ENCODE measurements around the gene CHL1. TPM values are rescaled to one million over a fixed set of nuclear protein-coding genes. Genes with fewer than 3 reads are reported as not detected.

Gene CHL1
- total RNA-seq, 1 experiment from 2014 or later: not detected

DNA sequence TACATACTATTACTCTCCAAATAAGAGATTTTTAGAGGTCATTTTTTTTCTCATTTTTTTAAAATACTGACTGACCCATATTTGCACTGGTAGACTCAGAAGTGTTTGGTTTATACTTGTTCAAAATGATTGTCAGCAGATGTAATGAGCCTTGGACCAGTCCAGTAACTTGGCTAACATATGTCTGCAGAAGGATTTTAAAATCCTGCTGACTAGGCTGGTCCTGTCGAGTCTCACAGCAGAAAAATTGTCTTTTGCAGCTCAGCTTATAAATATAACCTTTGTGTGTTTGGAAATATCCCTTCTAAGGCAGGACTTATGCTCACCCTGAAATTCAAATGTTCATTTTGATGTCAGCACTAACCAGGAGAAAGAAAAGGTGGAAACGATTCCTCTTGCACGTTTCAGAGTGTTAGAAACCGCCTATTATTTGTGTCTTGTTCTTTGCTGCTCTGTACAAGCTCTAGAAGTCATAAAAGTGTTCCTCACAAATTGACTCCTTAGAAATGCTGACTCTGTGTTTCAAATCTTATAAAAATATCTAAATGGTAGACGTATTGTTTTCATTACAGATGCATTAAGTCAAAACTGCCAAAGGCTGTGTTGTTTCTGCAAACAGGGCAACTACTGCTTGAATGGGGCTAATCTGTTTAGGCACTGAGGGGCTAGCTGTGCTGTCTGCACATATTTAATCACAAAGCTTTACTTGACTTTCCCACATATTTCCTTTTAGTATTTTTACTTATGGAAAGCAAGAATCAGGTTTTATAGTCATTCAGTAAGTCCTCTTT is 95.3 kb downstream of the CHL1 start:
- no peaks in the 10 kb centered on the region for H4K20me1 ChIP-seq (ENCODE audit: insufficient read depth)
- no peak for TF ChIP-seq EZH2 (IDR thresholded peaks at IDR 0.05; ENCODE audit: low read depth)
- TF ChIP-seq, protein P1, sequence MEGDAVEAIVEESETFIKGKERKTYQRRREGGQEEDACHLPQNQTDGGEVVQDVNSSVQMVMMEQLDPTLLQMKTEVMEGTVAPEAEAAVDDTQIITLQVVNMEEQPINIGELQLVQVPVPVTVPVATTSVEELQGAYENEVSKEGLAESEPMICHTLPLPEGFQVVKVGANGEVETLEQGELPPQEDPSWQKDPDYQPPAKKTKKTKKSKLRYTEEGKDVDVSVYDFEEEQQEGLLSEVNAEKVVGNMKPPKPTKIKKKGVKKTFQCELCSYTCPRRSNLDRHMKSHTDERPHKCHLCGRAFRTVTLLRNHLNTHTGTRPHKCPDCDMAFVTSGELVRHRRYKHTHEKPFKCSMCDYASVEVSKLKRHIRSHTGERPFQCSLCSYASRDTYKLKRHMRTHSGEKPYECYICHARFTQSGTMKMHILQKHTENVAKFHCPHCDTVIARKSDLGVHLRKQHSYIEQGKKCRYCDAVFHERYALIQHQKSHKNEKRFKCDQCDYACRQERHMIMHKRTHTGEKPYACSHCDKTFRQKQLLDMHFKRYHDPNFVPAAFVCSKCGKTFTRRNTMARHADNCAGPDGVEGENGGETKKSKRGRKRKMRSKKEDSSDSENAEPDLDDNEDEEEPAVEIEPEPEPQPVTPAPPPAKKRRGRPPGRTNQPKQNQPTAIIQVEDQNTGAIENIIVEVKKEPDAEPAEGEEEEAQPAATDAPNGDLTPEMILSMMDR (conservative IDR thresholded peaks at IDR 0.05): no peak
- no peak for DNase-seq
- H3K4me2 ChIP-seq: no peak overlapping the region
- H3K4me1 ChIP-seq (replicated peaks; ENCODE audit: insufficient read depth): no peaks in the 10 kb centered on the region
- no peaks in the 10 kb centered on the region for H3K27me3 ChIP-seq (ENCODE audit: insufficient read depth, low read depth)
- no peaks in the 10 kb centered on the region for H3K36me3 ChIP-seq (ENCODE audit: low read depth)
- no peaks in the 10 kb centered on the region for H3K79me2 ChIP-seq (ENCODE audit: low read depth)
- no peaks in the 10 kb centered on the region for H3F3A ChIP-seq (ENCODE audit: insufficient read depth, low read depth)
- no peaks in the 10 kb centered on the region for H3K9me3 ChIP-seq (ENCODE audit: insufficient read depth, low read depth)
- ChIA-PET POLR2A (ENCODE audit: unreplicated experiment) (no interaction called here), CTCF (no interaction called here)
- H3K9me2 ChIP-seq (ENCODE audit: insufficient read depth): no peaks in the 10 kb centered on the region
- intact Hi-C loops (cut with micrococcal nuclease; ENCODE audit: unreplicated experiment): no loop called here
- H3K27ac ChIP-seq: no peak overlapping the region
- BruUV-seq (replicated peaks): no TSS peak
- H2AFZ ChIP-seq: no peak overlapping the region
- no peak overlapping the region for H3K4me3 ChIP-seq

DNA sequence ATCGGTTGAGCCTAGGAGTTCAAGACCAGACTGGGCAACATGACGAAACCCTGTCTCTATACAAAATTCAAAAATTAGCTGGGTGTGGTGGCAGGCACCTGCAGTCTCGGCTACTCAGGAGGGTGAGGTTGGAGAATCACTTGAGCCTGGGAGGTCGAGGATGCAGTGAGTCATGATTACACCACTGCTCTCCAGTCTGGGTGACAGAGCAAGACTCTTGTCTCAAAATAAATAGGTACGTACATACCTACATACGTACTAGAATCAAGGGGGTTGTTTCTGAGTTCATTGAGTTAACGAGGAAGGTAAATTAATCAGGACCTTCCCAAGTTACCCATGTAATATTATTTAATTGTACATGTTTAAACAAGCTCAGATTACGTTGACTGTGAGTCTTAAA is 97.5 kb downstream of the CHL1 start:
- no TSS peak for BruUV-seq (replicated peaks)
- peak in 1 of 2 experiments; percentile 43 for DNase-seq
- no peak overlapping the region for H2AFZ ChIP-seq
- no peaks in the 10 kb centered on the region for H3K27me3 ChIP-seq (ENCODE audit: insufficient read depth, low read depth)
- H3K4me2 ChIP-seq: no peak overlapping the region
- H3K79me2 ChIP-seq (ENCODE audit: low read depth): no peaks in the 10 kb centered on the region
- TF ChIP-seq, protein P1 (conservative IDR thresholded peaks at IDR 0.05): no peak
- no peak for TF ChIP-seq EZH2 (IDR thresholded peaks at IDR 0.05; ENCODE audit: low read depth)
- H3K9me3 ChIP-seq (ENCODE audit: insufficient read depth, low read depth): no peaks in the 10 kb centered on the region
- H3K4me3 ChIP-seq: no peak overlapping the region
- POLR2A ChIA-PET (ENCODE audit: unreplicated experiment): no interaction called here
- no peaks in the 10 kb centered on the region for H3F3A ChIP-seq (ENCODE audit: insufficient read depth, low read depth)
- no peaks in the 10 kb centered on the region for H3K36me3 ChIP-seq (ENCODE audit: low read depth)
- intact Hi-C loops (cut with micrococcal nuclease; ENCODE audit: unreplicated experiment): no loop called here
- H3K27ac ChIP-seq: no peak overlapping the region
- no peaks in the 10 kb centered on the region for H4K20me1 ChIP-seq (ENCODE audit: insufficient read depth)
- CTCF ChIA-PET: no interaction called here
- H3K4me1 ChIP-seq (replicated peaks; ENCODE audit: insufficient read depth): no peaks in the 10 kb centered on the region
- H3K9me2 ChIP-seq (ENCODE audit: insufficient read depth): no peaks in the 10 kb centered on the region

GRCh38 chr3:294581-294980 is 98.0 kb downstream of the CHL1 start:
- Histone ChIP-seq H3K4me2 (no peak overlapping the region), H4K20me1 (ENCODE audit: insufficient read depth) (no peaks in the 10 kb centered on the region), H3K27me3 (ENCODE audit: insufficient read depth, low read depth) (no peaks in the 10 kb centered on the region), H3K9me2 (ENCODE audit: insufficient read depth) (no peaks in the 10 kb centered on the region), H3K27ac (no peak overlapping the region), H3K79me2 (ENCODE audit: low read depth) (no peaks in the 10 kb centered on the region), H3K4me3 (no peak overlapping the region), H3F3A (ENCODE audit: insufficient read depth, low read depth) (no peaks in the 10 kb centered on the region), H3K9me3 (ENCODE audit: insufficient read depth, low read depth) (no peaks in the 10 kb centered on the region), H2AFZ (no peak overlapping the region), H3K36me3 (ENCODE audit: low read depth) (no peaks in the 10 kb centered on the region), H3K4me1 (replicated peaks; ENCODE audit: insufficient read depth) (no peaks in the 10 kb centered on the region)
- intact Hi-C loops (cut with micrococcal nuclease; ENCODE audit: unreplicated experiment): no loop called here
- no TSS peak for BruUV-seq (replicated peaks)
- ChIA-PET POLR2A (ENCODE audit: unreplicated experiment) (no interaction called here), CTCF (no interaction called here)
- TF ChIP-seq, protein P1 (conservative IDR thresholded peaks at IDR 0.05): no peak
- TF ChIP-seq EZH2 (IDR thresholded peaks at IDR 0.05; ENCODE audit: low read depth): no peak
- no peak for DNase-seq
